Measurements from ENCODE around the gene ATP2A2.

- TF ChIP-seq CTCF (IDR thresholded peaks at IDR 0.05), result no peak
- TF ChIP-seq POLR2A (IDR thresholded peaks at IDR 0.05), result no peak
Measured at GRCh38 chr12:110367181-110367864, 86.3 kb downstream of the ATP2A2 start.
